ENCODE measurements around the gene GNG13.
A peak's percentile ranks its signal among the peaks of the same experiment; 100 is the strongest.

Gene GNG13

DNA sequence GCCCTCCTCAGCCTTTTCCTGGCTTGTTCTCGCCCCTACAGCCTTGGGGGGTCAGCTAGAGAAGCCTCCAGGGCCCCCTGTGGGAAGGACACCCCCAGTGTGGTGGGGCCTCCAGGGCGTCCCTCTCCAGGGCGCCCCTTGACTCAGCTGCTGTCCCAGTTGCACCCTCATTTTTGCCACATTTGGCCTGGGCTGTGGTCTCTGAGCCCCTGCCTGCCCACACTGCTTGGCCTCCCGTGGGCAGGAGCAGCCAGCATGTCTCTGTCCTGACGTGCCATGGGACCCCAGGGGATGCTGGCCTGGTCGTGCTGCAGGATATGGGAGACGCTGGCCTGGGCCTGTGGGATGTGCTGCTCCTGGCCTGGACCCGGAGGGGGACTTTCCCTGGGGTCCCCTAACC, 7.1 kb downstream of the GNG13 start:
- no peak for DNase-seq

DNA sequence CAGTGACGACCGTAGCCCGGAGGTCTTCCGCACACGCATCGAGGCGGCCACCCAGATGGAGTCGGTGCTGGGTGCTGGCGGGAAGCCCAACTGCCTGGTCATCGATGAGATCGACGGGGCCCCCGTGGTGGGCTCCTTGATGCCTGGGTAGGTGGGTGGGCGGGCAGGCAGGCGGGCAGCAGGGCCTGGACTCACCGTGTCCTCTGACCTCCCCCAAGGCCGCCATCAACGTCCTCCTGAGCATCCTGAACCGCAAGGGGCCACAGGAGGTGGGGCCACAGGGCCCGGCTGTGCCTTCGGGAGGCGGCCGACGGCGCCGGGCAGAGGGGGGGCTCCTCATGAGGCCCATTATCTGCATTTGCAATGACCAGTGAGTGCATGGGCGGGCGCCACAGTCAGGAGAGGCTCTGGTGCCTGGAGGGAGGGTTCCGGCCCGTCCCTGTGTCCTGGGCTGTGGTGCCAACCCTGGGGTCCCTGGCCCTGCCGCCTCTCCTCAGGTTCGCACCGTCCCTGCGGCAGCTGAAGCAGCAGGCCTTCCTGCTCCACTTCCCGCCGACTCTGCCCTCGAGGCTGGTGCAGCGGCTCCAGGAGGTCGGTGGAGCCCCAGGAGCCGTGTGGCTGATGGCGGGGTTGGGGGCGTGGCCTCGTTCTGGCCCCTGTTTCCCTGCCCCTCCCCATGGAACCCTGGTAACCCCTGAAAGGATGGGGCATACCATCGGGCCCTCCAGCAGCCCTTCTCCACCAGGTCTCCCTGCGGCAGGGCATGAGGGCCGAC, 8.1 kb downstream of the GNG13 start:
- no peak for DNase-seq

- no peak for DNase-seq
Measured at GRCh38 chr16:791131-791530, 9.4 kb downstream of the GNG13 start.

- no peak for DNase-seq
Measured at GRCh38 chr16:790086-790485, 10.4 kb downstream of the GNG13 start.

- no peak for DNase-seq
Measured at GRCh38 chr16:789191-789850, 11.2 kb downstream of the GNG13 start.

- DNase-seq = peak; percentile 84
Measured at GRCh38 chr16:788399-789126, 12.0 kb downstream of the GNG13 start, which contains the start of gene CHTF18. Gene CHTF18, plus strand, starts transcription at chr16:788620. Its CDS starts 65 bp downstream, at chr16:788685.

DNA sequence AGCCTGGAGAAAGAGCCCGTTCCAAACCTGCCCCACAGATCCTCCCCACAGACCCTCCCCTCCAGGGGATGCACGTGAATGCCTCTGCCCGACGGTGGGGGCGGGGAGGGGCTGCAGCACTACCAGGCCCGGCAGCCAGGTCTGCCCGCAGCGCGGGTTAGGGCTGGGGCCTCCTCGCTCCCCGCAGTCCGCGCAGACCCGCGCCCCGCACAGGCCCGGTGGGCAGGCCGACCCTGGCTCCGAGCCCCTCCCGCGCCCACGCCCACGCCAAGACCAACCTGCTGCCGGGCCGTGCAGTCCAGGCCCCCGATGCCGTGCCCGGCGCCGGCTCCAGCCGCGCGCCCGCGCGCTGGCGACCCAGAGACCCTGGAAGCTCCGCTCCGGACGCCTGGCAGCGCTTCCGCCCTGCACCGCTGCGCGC, 12.5 kb downstream of the GNG13 start, which contains the start of gene RPUSD1:
TSS of gene RPUSD1 (minus strand) at position 404 of the 421 bp plus-strand sequence. CDS start 644 bp downstream, outside the sequence.
- DNase-seq = no peak

- DNase-seq = no peak
Measured at GRCh38 chr16:787321-787966, 13.1 kb downstream of the GNG13 start.

DNA sequence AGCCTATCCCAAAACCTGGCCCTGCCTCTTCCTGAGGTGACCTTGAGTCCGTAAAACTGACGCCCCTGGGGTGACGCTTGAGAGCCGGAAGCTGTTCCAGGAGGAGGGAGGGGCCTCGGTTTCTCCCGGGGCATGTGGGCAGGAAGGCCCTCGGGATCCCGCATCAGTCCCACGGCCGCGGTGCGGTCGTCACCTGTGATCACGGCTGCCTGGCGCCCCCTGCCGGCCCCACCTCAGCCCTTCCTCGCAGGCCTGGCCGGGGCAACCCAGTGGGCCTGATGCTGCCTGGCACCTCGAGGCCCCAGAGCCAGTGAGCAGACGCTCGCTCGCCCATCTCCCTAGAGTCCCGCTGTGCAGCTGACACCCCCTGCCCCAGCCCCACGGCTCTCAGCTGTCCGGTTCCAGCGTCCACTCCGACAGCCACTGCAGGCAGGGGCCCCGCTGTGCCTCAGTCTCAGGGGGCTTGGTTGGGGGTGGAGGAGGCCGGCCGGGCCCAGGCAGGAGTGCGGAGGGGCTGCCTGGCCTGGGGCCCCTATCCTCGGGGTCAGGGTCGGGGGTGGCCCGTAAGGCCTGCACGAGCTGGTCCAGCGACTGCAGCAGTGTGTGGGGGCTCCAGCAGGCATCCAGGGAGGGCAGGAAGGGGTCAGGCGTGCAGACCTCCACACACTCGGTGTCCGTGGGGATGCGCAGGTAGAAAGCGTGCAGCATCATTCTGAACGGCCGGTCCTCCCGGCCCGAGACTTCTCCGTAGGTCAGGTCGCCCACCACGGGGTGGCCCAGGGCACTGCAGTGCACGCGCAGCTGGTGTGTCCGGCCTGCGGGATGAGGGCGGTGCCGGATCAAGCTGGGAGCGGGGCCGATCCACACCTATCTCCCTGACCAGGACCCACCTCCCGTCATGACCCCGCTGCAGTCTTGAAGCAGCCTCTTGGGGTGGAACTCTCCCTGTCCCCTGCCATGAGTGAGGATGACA, 14.7 kb downstream of the GNG13 start:
- DNase-seq = peak; percentile 4

DNA sequence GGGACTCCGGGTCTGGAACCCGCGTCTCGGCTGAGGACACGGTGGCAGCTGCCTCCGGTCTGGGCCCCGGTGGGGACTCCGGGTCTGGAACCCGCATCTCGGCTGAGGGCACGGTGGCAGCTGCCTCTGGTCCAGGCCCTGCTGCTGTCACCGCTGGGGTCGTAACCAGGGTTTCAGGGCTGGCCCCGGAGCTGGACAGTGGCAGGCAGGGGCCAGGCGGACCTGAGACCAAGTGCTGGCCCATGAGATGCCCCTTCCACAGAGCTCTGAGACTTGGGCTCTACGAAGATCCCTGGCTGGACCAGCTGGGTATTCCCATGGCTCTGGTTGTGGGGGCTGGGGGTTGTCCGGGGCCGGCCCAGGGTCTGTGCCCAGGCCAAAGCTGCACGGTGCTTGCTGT, 16.1 kb downstream of the GNG13 start:
- no peak for DNase-seq

DNA sequence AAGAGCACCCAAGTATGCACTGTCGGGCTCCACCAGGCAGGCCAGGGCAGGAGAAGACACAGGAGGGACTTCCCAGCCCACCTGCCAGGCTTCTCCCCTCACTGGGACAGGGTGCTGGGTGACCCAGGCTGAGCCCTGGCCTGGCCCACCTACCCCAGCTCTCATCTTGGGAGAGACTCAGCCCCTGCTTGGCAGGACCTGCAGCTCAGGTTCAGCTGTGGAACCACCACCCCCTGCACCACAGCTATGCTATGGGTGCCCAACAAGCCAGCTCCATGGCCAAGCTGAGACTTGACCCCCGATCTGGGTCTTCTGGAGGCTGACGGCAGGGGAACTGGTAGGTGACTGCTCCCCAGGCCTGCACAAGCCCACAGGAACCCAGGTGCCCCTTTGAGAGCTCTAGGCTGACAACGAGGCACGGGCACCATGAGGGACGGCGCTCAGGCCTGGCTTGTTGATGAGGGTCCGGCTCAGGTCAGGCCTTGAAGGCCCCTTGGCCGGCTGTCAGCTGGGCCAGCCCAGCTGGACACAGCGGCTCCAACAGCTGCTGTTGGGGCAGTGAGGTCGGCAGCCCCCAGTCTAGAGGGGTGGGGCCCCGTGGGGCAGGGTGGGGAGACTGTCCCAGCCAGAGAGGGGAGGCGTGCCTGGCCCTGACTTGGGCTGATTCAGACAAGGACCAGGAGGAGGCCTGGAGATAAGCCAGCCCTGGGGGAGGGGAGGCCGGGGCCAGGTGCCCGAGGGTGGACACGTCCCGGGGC, 17.0 kb downstream of the GNG13 start:
- no peak for DNase-seq

DNA sequence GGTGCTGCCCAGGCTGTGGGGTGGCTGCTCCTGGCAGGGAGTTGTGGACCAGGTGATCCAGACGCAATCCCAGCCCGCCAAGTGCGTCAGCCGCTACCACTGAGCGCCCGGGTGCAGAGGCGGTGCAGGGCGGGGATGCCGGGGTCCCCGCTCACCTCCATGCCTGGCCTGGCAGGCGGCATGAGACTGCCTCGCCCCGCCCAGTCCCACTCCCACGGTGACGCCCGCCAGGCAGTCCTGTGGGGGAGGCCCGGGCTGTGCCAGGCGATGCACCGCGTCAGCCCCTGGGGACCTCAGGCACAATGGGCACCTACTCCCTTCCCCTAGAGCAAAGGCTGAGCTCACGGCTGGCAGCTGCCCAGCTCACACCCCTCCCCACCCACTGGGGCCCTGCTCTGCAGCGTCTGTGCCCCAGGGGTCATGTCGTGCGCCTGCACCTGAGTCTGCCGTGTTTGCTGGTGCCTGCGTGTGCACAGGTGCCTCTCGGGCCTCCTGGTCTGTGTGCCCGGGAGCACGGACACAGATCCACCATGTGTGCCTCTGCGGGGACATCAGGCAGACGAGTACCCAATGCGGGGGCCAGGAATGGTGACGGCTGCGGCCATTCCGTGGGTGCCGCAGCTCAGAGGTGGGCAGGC, 17.6 kb downstream of the GNG13 start:
- peak; percentile 18 for DNase-seq

DNA sequence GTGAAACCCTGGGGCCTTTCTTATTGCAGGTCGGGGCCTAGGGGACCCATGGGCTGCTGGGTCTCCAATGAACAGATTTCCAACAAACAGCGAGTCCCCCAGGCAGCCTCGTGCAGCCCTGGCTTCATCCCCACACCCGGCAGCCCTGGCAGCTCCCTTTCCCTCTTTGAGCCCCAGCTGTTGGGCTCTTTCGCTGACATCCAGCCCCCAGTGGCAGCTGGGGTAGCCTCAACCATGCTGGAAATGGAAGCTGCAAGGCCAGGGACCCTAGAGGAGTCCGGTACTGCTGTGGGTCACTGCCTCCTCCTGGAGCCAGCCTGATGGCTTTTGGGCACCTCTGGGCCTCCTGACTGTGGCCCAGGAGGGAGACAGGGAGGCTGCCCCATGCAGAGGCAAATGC, 18.3 kb downstream of the GNG13 start:
- no peak for DNase-seq

DNA sequence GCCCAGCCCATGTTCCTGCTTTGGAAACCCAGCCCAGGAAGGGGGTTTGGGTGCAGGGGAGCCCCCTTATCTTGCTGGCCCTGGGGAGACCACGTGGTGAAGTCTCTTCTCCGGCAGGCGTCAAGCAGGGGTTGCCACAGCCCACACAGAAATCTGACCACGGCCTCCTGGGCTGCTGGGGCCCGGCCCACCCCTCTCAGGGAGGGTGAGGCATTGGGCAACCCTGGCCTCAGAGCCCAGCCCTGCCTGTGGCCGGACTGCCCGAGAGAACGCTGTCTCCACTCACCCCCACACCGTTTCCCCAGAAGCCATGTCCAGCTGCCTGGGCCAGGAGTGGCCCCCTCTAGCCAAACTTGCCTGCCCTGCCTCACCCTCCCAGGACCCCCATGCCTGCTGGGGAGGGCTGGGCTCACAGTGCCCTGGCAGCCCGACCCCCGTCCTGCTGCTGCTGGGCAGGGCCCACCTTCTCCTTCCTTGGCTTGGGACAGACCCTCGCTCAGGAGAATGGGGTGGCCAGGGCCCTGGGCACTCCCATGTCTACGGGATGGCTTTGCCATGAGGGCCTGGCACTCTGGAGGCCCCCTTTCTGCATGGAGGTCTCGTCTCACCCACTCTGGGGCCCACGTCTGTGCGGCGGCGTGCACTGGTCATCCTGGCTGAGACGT, 19.1 kb downstream of the GNG13 start:
- DNase-seq = no peak

DNA sequence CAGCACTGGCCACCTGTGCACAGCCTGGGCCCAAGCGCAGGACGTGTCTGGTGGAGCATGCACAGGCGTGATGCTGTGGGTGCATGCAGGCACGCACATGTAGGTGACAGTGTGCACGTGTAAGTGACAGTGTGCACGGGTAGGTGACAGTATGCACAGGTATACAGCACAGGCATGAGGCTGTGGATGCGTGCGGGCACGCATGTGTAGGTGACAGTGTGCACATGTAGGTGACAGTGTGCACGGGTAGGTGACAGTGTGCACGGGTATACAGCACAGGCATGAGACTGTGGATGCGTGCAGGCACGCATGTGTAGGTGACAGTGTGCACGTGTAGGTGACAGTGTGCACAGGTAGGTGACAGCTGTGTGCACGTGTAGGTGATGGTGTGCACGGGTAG, 20.2 kb downstream of the GNG13 start:
- DNase-seq = no peak

DNA sequence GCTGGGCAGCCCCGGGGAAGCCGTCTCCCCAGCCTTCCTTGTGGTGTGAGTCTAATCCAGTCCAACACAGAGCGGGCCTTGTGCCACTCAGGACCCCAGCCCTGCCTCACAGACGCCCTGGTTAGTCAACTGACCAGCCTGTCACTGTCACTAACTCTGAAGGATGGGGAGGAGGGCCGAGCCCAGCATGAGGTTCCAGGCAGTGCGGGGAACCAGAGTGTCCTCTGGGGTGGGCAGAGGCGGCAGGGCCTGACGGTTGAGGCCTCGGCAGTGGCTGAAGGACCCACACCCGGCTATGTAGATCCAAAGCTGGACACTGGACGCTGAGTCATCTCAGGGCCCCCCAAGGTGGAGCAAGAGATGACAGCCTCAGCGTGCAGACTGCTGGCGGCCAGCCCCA, 21.0 kb downstream of the GNG13 start:
- no peak for DNase-seq

GRCh38 chr16:778909-779527, 21.5 kb downstream of the GNG13 start:
- no peak for DNase-seq

- DNase-seq = no peak
Measured at GRCh38 chr16:778447-778846, 22.1 kb downstream of the GNG13 start.

- DNase-seq = no peak
Measured at GRCh38 chr16:777826-778225, 22.7 kb downstream of the GNG13 start.

DNA sequence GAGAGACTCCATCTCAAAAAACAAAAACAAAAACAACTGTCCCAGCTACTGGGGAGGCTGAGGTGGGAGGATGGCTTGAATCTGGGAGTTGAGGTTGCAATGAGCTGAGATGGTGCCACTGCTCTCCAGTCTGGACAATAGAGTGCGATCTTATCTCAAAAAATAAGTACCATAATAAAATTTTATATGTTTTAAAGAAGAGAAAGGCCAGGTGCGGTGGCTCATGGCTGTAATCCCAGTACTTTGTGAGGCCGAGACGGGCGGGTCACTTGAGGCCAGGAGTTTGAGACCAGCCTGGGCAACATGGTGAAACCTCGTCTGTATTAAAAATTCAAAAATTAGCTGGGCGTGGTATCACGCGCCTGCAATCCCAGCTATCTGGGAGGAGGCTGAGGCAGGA, 23.7 kb downstream of the GNG13 start:
- no peak for DNase-seq

Data from kidney glomerular epithelial cell (primary cell).